ENCODE measurements around the gene AVPR2. TPM values are rescaled to one million over a fixed set of nuclear protein-coding genes. Genes with fewer than 3 reads are reported as not detected.

Gene AVPR2
- total RNA-seq, 1 experiment from 2014 or later: 10.6 TPM

- H3K4me3 ChIP-seq (ENCODE audit: low read depth in 2 of 2, low read length in 2 of 2): no peak overlapping the region
- peaks cover 48% of the 10 kb centered on the region for H3K4me1 ChIP-seq (ENCODE audit: control insufficient read depth, insufficient read depth, low read length)
- H3K36me3 ChIP-seq (ENCODE audit: control insufficient read depth, insufficient read depth, low read length): no peaks in the 10 kb centered on the region; the same call in 1 of the 2 replicates
- in situ Hi-C loops (cut with HindIII; ENCODE audit: low pct_unique_long_range_greater_than_20kb, low sequenced_read_pairs): no loop called here
- ATAC-seq: no peak; the same call in 1 of the 2 replicates
- H3K27ac ChIP-seq (ENCODE audit: low read length): no peak overlapping the region
- intact Hi-C loops (cut with micrococcal nuclease; ENCODE audit: unreplicated experiment): no loop called here
- TF ChIP-seq SIN3A (IDR thresholded peaks at IDR 0.05; ENCODE audit: borderline replicate concordance, insufficient read depth, low read depth, low read length) (no peak), REST (IDR thresholded peaks at IDR 0.05; ENCODE audit: insufficient read depth in 1 of 2, low read depth in 2 of 2, low read length in 1 of 2) (peak in 1 of 2 experiments; percentile 66; a peak in 1 of 4 replicates), POLR2AphosphoS5 (IDR thresholded peaks at IDR 0.05; ENCODE audit: low read depth, low read length) (no peak; the same call in 1 of the 2 replicates)
- ChIA-PET POLR2A (interaction anchor here (0.5 to 0.7 kb wide), 2 partner anchors 14 to 15 kb away, joined by 4 to 6 read pairs; no protein-coding TSS in a partner anchor), CTCF (interaction anchor here (0.6 kb wide), 1 partner anchor 35 kb away, joined by 5 read pairs; no protein-coding TSS in a partner anchor)
- no peaks in the 10 kb centered on the region for H3K27me3 ChIP-seq (ENCODE audit: control insufficient read depth, insufficient read depth, low read length)
- H3K9me3 ChIP-seq (ENCODE audit: control insufficient read depth, insufficient read depth, low read depth, low read length): no peaks in the 10 kb centered on the region
- no peak for DNase-seq (ENCODE audit: low read depth, low spot score)
- BruUV-seq (replicated peaks): no TSS peak
Observed at GRCh38 chrX:153876112-153876491, 28.4 kb upstream of the AVPR2 start.

- TF ChIP-seq SIN3A (IDR thresholded peaks at IDR 0.05; ENCODE audit: borderline replicate concordance, insufficient read depth, low read depth, low read length): no peak
- ATAC-seq: no peak
- H3K4me3 ChIP-seq (ENCODE audit: low read depth in 2 of 2, low read length in 2 of 2): no peak overlapping the region
- H3K27me3 ChIP-seq (ENCODE audit: control insufficient read depth, insufficient read depth, low read length): no peaks in the 10 kb centered on the region
- ChIA-PET POLR2A (no interaction called here), CTCF (interaction anchor here (1.2 kb wide), 1 partner anchor 70 kb away, joined by 3 read pairs; no protein-coding TSS in a partner anchor)
- BruUV-seq (replicated peaks): no TSS peak
- no peaks in the 10 kb centered on the region; the same call in 1 of the 2 replicates for H3K36me3 ChIP-seq (ENCODE audit: control insufficient read depth, insufficient read depth, low read length)
- H3K4me1 ChIP-seq (ENCODE audit: control insufficient read depth, insufficient read depth, low read length): peaks cover 64% of the 10 kb centered on the region
- intact Hi-C loops (cut with micrococcal nuclease; ENCODE audit: unreplicated experiment): no loop called here
- no peak for DNase-seq (ENCODE audit: low read depth, low spot score)
- in situ Hi-C loops (cut with HindIII; ENCODE audit: low pct_unique_long_range_greater_than_20kb, low sequenced_read_pairs): no loop called here
- H3K27ac ChIP-seq (ENCODE audit: low read length): no peak overlapping the region; the same call in 1 of the 2 replicates
- H3K9me3 ChIP-seq (ENCODE audit: control insufficient read depth, insufficient read depth, low read depth, low read length): no peaks in the 10 kb centered on the region
Observed at GRCh38 chrX:153877571-153878261, 26.8 kb upstream of the AVPR2 start.

GRCh38 chrX:153878345-153878744 is 26.1 kb upstream of the AVPR2 start:
- ChIA-PET POLR2A (interaction anchor here (0.9 kb wide), 1 partner anchor 100 kb away, joined by 4 read pairs; no protein-coding TSS in a partner anchor), CTCF (interaction anchor here (0.5 to 1.2 kb wide), 2 partner anchors 69 to 74 kb away, joined by 3 to 6 read pairs; no protein-coding TSS in a partner anchor)
- no TSS peak for BruUV-seq (replicated peaks)
- no peak overlapping the region for H3K4me3 ChIP-seq (ENCODE audit: low read depth in 2 of 2, low read length in 2 of 2)
- H3K4me1 ChIP-seq (ENCODE audit: control insufficient read depth, insufficient read depth, low read length): peaks cover 70% of the 10 kb centered on the region
- no peak for DNase-seq (ENCODE audit: low read depth, low spot score)
- in situ Hi-C loops (cut with HindIII; ENCODE audit: low pct_unique_long_range_greater_than_20kb, low sequenced_read_pairs): no loop called here
- intact Hi-C loops (cut with micrococcal nuclease; ENCODE audit: unreplicated experiment): no loop called here
- H3K9me3 ChIP-seq (ENCODE audit: control insufficient read depth, insufficient read depth, low read depth, low read length): no peaks in the 10 kb centered on the region
- no peaks in the 10 kb centered on the region for H3K36me3 ChIP-seq (ENCODE audit: control insufficient read depth, insufficient read depth, low read length)
- no peak for TF ChIP-seq TCF7L2 (IDR thresholded peaks at IDR 0.05; ENCODE audit: low read depth, low read length)
- no peaks in the 10 kb centered on the region for H3K27me3 ChIP-seq (ENCODE audit: control insufficient read depth, insufficient read depth, low read length)
- H3K27ac ChIP-seq (ENCODE audit: low read length): peak overlapping the region; percentile 35
- no peak; the same call in 1 of the 2 replicates for ATAC-seq
